HG03378 (cell line): ENCODE results near the gene ZNF821.
A peak's percentile ranks its signal among the peaks of the same experiment; 100 is the strongest.
"Not testable (repeated sequence)": the region's sequence is repeated elsewhere in the genome, so short reads cannot be mapped to it uniquely, and the experiment has no call there.

Experiments used
- ATAC-seq: cut with Tn5 transposase; IDR thresholded peaks from one replicate; pipeline ENCODE4 v1.9.1; 2021; ENCODE audit warnings: mild to moderate bottlenecking, moderate library complexity; ENCODE audit not compliant: unreplicated experiment

Gene ZNF821

GRCh38 chr16:71863995-71864394, 20.0 kb downstream of the ZNF821 start:
- no peak for ATAC-seq

- no peak for ATAC-seq
Observed at GRCh38 chr16:71859762-71860521, 24.0 kb downstream of the ZNF821 start.

DNA sequence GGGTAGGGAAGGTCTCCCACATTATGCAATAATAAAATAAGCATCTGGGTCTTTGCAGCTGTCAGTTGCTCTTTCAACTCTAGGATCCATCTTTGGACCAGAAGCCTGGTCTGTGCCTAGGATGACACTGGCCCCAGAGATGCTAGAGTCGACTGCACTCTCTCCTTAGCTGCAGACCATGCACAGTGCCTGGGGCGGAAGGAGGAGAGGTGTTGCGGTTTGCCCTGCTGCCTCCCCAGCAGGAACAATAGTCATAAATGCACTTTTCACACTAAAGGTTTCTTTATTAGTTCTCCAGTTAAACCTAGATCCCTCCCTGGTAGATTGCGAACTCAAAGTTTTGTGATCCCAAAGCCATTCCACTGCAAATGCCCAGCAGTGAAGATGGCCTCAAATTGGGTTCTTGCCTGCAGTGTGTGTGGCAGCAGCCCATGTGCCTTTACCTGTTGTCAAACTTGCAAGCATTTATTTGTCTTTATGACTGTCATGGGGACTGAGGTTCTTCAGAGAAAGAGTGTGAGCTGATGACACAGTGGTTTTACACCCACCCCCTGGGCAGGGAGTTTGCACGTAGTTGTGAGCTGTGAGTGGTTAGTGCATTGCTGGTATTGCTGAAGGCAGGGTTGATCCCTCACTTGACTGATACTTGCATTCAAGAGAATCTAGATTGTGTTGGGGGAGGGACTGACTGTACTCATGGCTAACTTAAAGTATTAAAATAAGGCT, 27.9 kb downstream of the ZNF821 start:
- no peak for ATAC-seq

DNA sequence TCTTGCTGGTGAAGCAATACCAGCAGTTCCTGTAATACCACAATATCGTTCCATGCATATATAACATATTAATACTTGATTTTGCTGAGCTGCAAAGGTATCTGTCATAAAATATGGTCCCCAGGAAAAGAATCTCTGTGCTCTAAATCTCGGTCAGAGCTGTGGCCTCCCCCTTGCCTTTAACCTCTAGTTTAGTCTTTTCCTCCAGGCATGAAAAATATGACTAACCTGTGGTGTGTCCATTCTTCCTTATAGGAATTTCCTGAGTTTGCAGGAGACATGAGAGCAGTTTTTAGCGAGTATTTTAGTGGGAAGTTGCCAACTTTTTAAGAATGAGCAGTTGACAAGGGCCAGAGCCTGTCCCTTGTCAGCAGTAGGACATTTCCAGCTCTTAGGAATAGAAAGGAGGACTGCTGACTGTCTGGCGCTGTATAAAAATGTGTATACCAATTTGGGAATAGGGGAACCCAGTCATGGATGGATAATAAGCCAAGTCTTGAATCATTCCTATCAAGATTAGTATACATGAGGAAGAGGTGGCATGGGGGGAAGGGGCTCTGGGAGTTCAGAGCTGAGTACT, 29.5 kb downstream of the ZNF821 start:
- ATAC-seq: no peak

DNA sequence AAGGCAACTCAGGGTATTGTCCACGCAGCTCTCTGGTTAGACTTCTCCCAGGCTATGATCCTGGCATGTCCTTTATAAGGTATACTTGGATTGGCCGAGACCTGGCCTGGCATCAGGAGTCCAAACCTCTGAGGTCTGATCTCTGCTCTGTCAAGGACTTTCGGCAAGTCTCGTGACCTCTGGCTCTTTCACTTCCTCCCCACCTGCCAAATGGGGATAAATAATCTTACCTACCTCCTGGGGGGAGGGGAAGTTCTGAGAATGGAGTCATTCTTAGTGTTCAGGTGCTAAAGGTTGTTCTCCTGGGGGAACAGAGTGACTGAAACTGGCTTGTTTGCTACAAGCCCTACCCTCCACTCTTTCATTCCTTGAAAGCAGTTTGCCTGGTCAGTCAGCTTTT, 30.6 kb downstream of the ZNF821 start:
- no peak for ATAC-seq

- ATAC-seq: no peak
Observed at GRCh38 chr16:71852561-71852960, 31.4 kb downstream of the ZNF821 start.

- ATAC-seq: no peak
Observed at GRCh38 chr16:71852158-71852557, 31.8 kb downstream of the ZNF821 start.

DNA sequence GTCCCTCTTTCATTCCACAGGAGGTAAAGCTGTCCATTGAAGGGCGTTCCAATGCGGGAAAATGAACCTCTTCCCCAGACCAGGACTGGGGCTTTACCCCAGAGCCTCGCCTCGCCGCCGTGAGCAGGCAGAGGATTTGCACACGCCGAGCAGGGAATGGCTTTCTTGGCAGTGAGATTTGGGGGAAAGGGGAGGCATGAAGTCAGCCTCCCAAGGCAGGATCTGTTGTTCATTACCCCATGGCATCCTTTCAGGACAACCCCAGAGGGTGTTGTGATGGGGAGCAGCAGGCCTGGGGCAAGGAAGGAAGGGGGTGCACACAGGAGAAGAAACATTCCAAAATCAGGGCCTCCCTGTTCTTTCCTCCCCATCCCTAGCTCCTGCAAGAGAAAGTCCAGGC, 32.2 kb downstream of the ZNF821 start:
- no peak for ATAC-seq

DNA sequence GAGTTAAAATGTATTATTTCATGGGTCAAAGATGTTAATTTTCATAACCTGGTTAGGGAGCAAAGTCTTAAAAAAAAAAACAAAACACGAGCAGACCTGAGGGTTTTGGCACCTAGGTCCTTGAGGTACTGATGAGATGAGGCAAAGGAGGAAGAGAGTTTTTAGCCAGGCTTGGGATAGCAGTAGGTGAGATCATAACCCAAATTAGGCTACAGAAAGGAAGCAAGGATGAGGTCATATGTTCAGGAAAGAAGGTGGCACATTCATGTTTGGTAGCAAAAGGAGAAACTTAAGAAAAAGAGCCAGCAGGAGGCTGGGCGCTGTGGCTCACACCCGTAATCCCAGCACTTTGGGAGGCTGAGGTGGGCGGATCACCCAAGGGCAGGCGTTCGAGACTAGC, 35.4 kb downstream of the ZNF821 start:
- no peak for ATAC-seq

GRCh38 chr16:71847096-71847495, 36.9 kb downstream of the ZNF821 start:
- no peak for ATAC-seq

DNA sequence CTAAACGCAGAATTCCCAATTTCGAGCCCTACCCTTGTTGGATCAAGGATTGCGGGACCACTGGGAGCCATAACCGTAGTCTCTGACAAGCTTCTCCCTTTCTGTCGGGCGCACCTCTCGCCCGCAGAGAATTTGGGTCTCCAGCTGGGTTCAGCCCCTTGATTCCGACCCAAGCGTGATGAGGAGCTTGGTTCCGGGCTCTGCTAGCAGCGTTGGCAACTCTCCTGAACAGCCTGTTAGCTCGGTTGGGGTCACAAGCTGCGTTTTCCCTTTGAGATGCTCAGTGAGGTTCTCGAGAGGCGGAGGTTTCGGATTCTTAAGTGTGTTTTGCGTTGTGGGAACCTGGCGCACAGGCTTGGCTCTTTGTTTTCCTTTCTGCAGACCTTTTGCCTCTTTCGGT, 37.6 kb downstream of the ZNF821 start:
- ATAC-seq: no peak

DNA sequence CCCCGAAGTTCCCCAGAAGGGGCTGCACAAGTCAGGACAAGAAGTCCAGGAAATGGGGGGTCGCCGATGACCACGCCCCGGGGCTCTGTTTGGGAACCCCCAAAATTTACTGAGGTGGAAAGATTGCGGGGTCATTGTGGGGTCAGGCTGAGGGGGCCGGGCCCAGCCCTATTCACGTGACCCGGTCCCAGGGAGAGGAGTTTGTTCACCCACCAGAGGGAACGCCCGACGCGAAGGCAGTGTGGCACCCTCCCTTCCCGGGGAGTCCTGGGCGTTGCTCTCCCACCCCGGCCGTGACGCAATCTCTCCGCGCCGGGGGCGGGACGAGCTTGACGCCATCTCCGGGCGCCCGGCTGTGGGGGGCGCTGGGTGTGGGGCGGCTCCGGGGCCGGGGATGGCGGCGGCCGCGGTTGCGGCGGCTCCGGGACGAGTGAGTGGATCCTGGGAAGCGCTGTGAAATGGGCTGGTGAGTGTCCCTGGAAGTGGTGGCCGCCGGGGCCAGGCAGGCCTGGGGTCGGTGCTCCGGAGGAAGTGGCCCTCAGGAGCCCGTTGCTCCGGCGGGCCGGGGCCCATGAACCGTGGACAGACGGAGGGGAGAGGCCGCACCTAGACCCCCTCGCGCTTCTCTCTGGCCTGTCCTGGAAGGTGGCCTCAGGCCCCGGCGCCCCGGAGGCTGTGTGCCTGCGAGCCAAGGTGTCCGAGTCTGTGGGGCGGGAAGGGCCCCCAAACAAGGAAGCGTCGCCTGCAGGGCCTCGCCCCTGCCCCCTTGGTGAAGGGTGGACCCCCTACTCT, 38.1 kb downstream of the ZNF821 start, which contains the start of gene ATXN1L:
ATXN1L (plus strand) TSS at position 338 of the 792 bp plus-strand sequence. CDS start 3,765 bp downstream, outside the sequence.
- ATAC-seq: peak; percentile 56

- ATAC-seq: peak; percentile 30
Observed at GRCh38 chr16:71843572-71843971, 40.4 kb downstream of the ZNF821 start.

GRCh38 chr16:71840052-71840451, 43.9 kb downstream of the ZNF821 start:
- ATAC-seq: no peak

GRCh38 chr16:71837150-71837549, 46.8 kb downstream of the ZNF821 start:
- no peak for ATAC-seq

DNA sequence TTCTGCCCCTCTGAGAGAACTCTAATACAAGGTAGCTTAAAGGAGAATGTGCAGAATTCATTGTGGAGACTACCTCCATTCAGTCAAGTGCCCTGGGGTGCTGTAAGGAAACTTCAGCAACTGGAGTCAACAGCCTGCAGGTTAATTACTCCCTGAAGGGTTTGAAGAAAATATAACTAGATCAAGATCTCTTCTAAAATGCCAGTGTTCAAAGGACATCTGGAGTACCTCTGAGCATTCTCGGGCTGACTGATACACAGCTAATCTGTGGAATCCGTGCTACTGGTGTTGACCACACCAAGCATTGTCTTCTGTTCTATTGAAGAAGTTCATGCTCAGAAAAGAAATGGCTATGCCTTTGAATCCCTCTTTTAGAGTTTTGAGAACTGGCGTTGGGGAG, 49.7 kb downstream of the ZNF821 start:
- ATAC-seq: no peak

GRCh38 chr16:71832112-71832511, 51.9 kb downstream of the ZNF821 start:
- not testable (repeated sequence) for ATAC-seq

GRCh38 chr16:71831698-71832097, 52.3 kb downstream of the ZNF821 start:
- ATAC-seq: not testable (repeated sequence)

- ATAC-seq: no peak
Observed at GRCh38 chr16:71830359-71830758, 53.6 kb downstream of the ZNF821 start.

DNA sequence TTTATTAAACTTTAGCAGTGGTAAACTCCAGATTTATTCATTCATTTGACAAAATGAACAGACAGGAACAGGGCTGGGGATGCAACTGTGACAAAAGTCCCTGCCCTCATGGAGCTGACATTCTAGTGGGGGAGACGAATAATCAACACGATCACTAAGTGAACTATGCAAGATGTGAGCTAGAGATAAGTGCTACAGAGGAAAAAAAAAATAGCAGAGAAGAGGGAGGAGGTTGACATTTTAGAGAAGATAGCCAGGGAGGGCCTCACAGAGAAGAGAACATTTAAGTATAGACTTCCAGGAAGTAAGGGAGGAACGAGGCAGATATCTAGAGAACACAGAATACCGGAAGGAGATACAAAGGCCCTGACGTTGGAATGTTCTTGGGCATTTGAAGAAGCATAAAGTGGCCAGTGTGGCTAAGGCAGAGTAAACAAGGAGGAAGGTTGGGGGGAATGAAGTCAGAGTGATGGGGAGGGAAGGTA, 57.4 kb downstream of the ZNF821 start:
- ATAC-seq: no peak

DNA sequence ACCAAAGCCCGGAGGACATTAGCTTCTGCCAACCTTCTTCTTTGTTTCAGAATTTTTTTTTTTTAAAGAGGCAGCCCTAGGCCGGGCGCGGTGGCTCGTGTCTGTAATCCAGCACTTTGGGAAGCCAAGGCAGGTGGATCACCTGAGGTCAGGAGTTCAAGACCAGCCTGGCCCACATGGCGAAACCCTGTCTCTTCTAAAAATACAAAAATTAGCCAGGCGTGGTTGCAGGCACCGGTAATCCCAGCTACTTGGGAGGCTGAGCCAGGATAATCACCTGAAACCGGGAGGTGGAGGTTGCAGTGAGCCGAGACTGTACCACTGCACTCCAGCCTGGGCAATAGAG, 66.9 kb downstream of the ZNF821 start:
- ATAC-seq: not testable (repeated sequence)
